PC-3 (cell line): Measurements from ENCODE around the gene RIMBP2. TPM values are rescaled to one million over a fixed set of nuclear protein-coding genes. Genes with fewer than 3 reads are reported as not detected.

Experiments
- ATAC-seq: fragments of 200-7000 bp; cut with Tn5 transposase; 2 replicates; pipeline ENCODE4 v1.9.1; 2020; ENCODE audit warnings: mild to moderate bottlenecking, moderate library complexity
- BruUV-seq: library from RNA; stranded (reverse); fragments of 400-500 nt; replicated peaks from 2 replicates; lab custom pipeline; 2021; lab: Mats Ljungman, UMichigan
- CTCF ChIA-PET: fragments of 300-600 bp; sonication (Branson Sonifier 250); formaldehyde crosslinking; loops from one replicate; lab custom pipeline; 2022; ENCODE audit warnings: antibody characterized with exemption; lab: Charles Lee
- POLR2A ChIA-PET: fragments of 300-600 bp; sonication (Branson Sonifier 250); formaldehyde crosslinking; loops from one replicate; lab custom pipeline; 2022; ENCODE audit warnings: antibody characterized with exemption; ENCODE audit not compliant: unreplicated experiment; lab: Charles Lee
- DNase-seq: peaks from one replicate; pipeline ENCODE4 v3.0.0-alpha.2; 2015
- H2AFZ ChIP-seq: fragments of 300-600 bp; sonication (generic); 2 replicates; pipeline ENCODE4 v1.6.0; 2016; ENCODE audit warnings: antibody characterized with exemption, low read length
- H3F3A ChIP-seq: fragments of 300-600 bp; sonication (generic); one replicate; pipeline ENCODE4 v1.6.0; 2017; ENCODE audit warnings: antibody characterized with exemption, low read length, control low read depth, mild to moderate bottlenecking; ENCODE audit not compliant: unreplicated experiment
- H3K27ac ChIP-seq: fragments of 300-600 bp; sonication (generic); 2 replicates; pipeline ENCODE4 v1.5.1; 2016; ENCODE audit warnings: mild to moderate bottlenecking, low read length
- H3K27me3 ChIP-seq: fragments of 300-600 bp; sonication (generic); 2 replicates; pipeline ENCODE4 v1.6.1; 2016; ENCODE audit warnings: low read length, mixed read lengths
- H3K36me3 ChIP-seq: fragments of 300-600 bp; sonication (generic); 2 replicates; pipeline ENCODE4 v1.6.1; 2016; ENCODE audit warnings: low read depth, mixed run types, low read length, mixed read lengths
- H3K4me1 ChIP-seq: fragments of 300-600 bp; sonication (generic); 2 replicates; pipeline ENCODE4 v1.5.1; 2016; ENCODE audit warnings: low read length; ENCODE audit not compliant: insufficient read depth
- H3K4me2 ChIP-seq: fragments of 300-600 bp; sonication (generic); 2 replicates; pipeline ENCODE4 v1.6.0; 2016; ENCODE audit warnings: low read length
- H3K4me3 ChIP-seq: fragments of 300-600 bp; sonication (generic); 2 replicates; pipeline ENCODE4 v1.5.1; 2016; ENCODE audit warnings: mild to moderate bottlenecking, low read length, mixed read lengths
- H3K79me2 ChIP-seq: fragments of 300-600 bp; sonication (generic); 2 replicates; pipeline ENCODE4 v1.6.1; 2017; ENCODE audit warnings: low read length, mixed read lengths
- H3K9ac ChIP-seq: fragments of 300-600 bp; sonication (generic); 2 replicates; pipeline ENCODE4 v1.6.0; 2016; ENCODE audit warnings: mild to moderate bottlenecking, low read length
- H3K9me2 ChIP-seq: fragments of 300-600 bp; sonication (generic); replicated peaks from 2 replicates; pipeline ENCODE4 v1.6.1; 2016; ENCODE audit warnings: mixed run types, low read length, mixed read lengths
- H3K9me3 ChIP-seq: fragments of 300-600 bp; sonication (generic); 2 replicates; pipeline ENCODE4 v1.6.1; 2016; ENCODE audit warnings: low read length, mixed read lengths
- H4K20me1 ChIP-seq: fragments of 300-600 bp; sonication (generic); 2 replicates; pipeline ENCODE4 v1.6.1; 2016; ENCODE audit warnings: low read length, mixed read lengths
- EZH2 ChIP-seq: fragments of 300-600 bp; sonication (generic); IDR thresholded peaks from one replicate; pipeline ENCODE4 v1.6.1; 2017; ENCODE audit warnings: antibody characterized with exemption, mild to moderate bottlenecking, low read length; ENCODE audit not compliant: unreplicated experiment
- EZH2phosphoT487 ChIP-seq: fragments of 300-600 bp; sonication (generic); IDR thresholded peaks from 2 replicates; pipeline ENCODE4 v1.6.1; 2018; ENCODE audit warnings: mild to moderate bottlenecking, antibody characterized with exemption, low read length, borderline replicate concordance
- intact Hi-C: fragments of 100-400 bp; cut with micrococcal nuclease; formaldehyde crosslinking; loops from 2 replicates; pipeline ENCODE4 v1.9.0; 2023
- total RNA-seq: library from RNA; depleted of rRNA; stranded (reverse); fragments of >200 nt; gene quantifications from 2 replicates; pipeline ENCODE4 v1.2.3, GENCODE V29; 2014
- TF ChIP-seq, protein P1 (sequence below): fragments of 300-600 bp; sonication (generic); conservative IDR thresholded peaks from 2 replicates; pipeline ENCODE4 v1.5.1; 2017; ENCODE audit warnings: antibody characterized with exemption, low read depth, mild to moderate bottlenecking, low read length

Gene RIMBP2
- total RNA-seq, 1 experiment from 2014 or later, result not detected

DNA sequence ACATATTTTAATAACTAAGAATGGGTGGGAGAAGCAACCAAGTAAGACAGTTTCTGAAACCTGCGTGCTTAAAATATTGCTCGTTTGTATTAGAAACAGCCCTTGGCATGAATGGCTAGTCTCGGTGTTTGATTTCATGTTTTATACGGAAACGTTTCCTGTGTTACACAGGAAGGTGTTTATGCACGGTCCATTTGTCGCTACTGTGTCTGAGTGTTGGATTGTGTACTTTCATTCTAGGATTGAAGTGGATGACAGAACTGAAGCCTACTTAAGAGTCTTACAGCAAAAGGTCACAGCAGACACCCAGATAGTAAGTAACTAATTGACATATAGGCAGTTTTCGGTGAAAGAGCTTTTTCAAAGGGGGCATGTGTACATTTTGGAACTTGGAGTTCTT is 358.9 kb downstream of the RIMBP2 start:
- H3K27me3 ChIP-seq, result no peaks in the 10 kb centered on the region
- ATAC-seq (no peak), DNase-seq (no peak)
- no peaks in the 10 kb centered on the region for H3K36me3 ChIP-seq
- H3K9me3 ChIP-seq, result no peaks in the 10 kb centered on the region
- no peak overlapping the region for H3K27ac ChIP-seq
- H3K4me1 ChIP-seq, result no peaks in the 10 kb centered on the region
- no peaks in the 10 kb centered on the region for H3K79me2 ChIP-seq
- no peaks in the 10 kb centered on the region for H3F3A ChIP-seq
- ChIA-PET CTCF (no interaction called here), POLR2A (no interaction called here)
- no peak overlapping the region for H3K9ac ChIP-seq
- intact Hi-C loops, result no loop called here
- H2AFZ ChIP-seq, result no peak overlapping the region
- BruUV-seq, result no TSS peak
- no peak overlapping the region for H3K4me3 ChIP-seq
- no peak overlapping the region for H3K4me2 ChIP-seq
- H3K9me2 ChIP-seq, result no peaks in the 10 kb centered on the region
- TF ChIP-seq, protein P1, sequence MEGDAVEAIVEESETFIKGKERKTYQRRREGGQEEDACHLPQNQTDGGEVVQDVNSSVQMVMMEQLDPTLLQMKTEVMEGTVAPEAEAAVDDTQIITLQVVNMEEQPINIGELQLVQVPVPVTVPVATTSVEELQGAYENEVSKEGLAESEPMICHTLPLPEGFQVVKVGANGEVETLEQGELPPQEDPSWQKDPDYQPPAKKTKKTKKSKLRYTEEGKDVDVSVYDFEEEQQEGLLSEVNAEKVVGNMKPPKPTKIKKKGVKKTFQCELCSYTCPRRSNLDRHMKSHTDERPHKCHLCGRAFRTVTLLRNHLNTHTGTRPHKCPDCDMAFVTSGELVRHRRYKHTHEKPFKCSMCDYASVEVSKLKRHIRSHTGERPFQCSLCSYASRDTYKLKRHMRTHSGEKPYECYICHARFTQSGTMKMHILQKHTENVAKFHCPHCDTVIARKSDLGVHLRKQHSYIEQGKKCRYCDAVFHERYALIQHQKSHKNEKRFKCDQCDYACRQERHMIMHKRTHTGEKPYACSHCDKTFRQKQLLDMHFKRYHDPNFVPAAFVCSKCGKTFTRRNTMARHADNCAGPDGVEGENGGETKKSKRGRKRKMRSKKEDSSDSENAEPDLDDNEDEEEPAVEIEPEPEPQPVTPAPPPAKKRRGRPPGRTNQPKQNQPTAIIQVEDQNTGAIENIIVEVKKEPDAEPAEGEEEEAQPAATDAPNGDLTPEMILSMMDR, result no peak
- TF ChIP-seq EZH2phosphoT487, result no peak
- H4K20me1 ChIP-seq, result no peaks in the 10 kb centered on the region

DNA sequence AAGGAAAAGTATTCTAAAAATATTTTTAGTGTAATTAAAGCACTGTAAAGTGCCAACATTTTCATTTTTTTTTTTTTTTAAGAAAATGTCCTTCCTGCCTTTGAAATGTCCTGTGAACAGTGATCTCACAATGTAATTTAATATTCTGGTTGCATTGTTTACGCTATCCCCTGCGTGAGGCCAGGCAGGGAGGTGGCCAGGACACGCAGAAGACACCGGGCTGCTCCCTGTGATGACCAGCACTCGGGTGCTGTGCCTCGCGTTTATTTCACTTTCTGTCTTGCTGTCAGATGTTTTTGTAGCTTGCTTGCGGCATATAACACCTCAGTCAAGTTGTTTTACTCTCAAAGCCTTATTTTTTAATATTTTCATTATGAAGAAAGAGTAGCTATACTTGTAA is 359.9 kb downstream of the RIMBP2 start:
- Histone ChIP-seq H3K9ac (no peak overlapping the region), H3K4me2 (no peak overlapping the region), H3K9me3 (no peaks in the 10 kb centered on the region), H3K4me1 (no peaks in the 10 kb centered on the region), H3F3A (no peaks in the 10 kb centered on the region), H3K36me3 (no peaks in the 10 kb centered on the region), H3K4me3 (no peak overlapping the region), H4K20me1 (no peaks in the 10 kb centered on the region), H2AFZ (no peak overlapping the region), H3K9me2 (no peaks in the 10 kb centered on the region), H3K79me2 (no peaks in the 10 kb centered on the region), H3K27ac (no peak overlapping the region), H3K27me3 (no peaks in the 10 kb centered on the region)
- no TSS peak for BruUV-seq
- DNase-seq, result no peak
- ChIA-PET POLR2A (no interaction called here), CTCF (no interaction called here)
- ATAC-seq, result no peak
- intact Hi-C loops, result no loop called here
- TF ChIP-seq EZH2 (no peak), EZH2phosphoT487 (no peak)
- TF ChIP-seq, protein P1, result no peak

DNA sequence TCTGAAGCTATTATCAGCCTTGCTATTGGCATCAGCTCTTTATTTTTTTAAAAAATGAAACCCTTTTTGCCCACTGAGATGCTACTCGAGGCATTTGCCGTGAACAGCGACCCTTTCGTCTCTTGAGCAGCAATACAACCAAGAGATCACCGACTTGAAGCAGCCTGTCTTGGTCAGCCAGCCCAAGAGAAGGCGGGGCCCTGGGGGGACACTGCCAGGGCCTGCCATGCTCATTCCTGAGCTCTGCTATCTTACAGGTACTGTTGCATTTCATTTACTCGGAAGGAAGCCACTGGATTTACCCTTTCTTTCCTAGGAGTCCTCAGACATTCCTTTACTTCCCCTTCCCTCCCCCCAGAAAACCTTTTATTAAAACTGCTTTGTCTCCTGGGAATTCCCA is 361.7 kb downstream of the RIMBP2 start:
- TF ChIP-seq, protein P1, result no peak
- no peak for TF ChIP-seq EZH2
- TF ChIP-seq EZH2phosphoT487, result no peak
- Histone ChIP-seq H3K9ac (no peak overlapping the region), H3K9me3 (no peaks in the 10 kb centered on the region), H3K79me2 (no peaks in the 10 kb centered on the region), H4K20me1 (no peaks in the 10 kb centered on the region), H3K4me3 (no peak overlapping the region), H3F3A (no peaks in the 10 kb centered on the region), H2AFZ (no peak overlapping the region), H3K4me1 (no peaks in the 10 kb centered on the region), H3K27me3 (no peaks in the 10 kb centered on the region), H3K9me2 (no peaks in the 10 kb centered on the region), H3K27ac (no peak overlapping the region), H3K4me2 (no peak overlapping the region), H3K36me3 (no peaks in the 10 kb centered on the region)
- POLR2A ChIA-PET, result no interaction called here
- CTCF ChIA-PET, result no interaction called here
- no peak for DNase-seq
- no TSS peak for BruUV-seq
- intact Hi-C loops, result no loop called here
- ATAC-seq, result no peak
